ENCODE data around the gene FLCN.

DNA sequence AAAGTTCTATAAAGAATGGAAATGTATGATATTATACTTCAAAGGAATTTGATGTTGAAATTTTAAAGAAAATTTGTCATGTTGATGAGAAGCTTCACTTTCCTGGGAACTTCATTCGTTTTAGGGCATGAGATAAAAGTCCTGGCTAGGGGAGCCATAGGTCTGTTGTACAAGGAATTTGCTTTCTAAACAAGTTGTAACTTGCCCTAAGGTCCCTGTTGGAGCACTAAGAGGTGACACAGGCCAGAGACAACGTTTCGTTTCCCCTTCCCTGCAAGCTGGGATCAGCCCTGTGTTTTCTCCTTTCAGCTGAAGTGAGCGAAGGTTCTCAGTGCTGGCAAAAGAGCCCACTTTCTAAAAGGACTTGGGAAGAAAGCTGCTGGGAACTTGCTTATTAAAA is 47.4 kb downstream of the FLCN start:
- no peak for TF ChIP-seq CTCF (optimal IDR thresholded peaks at IDR 0.05 in 1 of 3, IDR thresholded peaks at IDR 0.05 in 1 of 3, conservative IDR thresholded peaks at IDR 0.05 in 1 of 3; ENCODE audit: extremely low read depth in 1 of 3, insufficient read depth in 2 of 3, low read length in 3 of 3)
- TF ChIP-seq EZH2 (IDR thresholded peaks at IDR 0.05; ENCODE audit: low read length) = no peak

Data from keratinocyte (primary cell).